Kidney capillary endothelial cell (primary cell): ENCODE measurements around the gene CABP1.
A peak's percentile ranks its signal among the peaks of the same experiment; 100 is the strongest.

ENCODE experiments used
- DNase-seq: peaks from one replicate; pipeline ENCODE4 v3.0.0-alpha.2; 2018; ENCODE audit warnings: low spot score

Gene CABP1

DNA sequence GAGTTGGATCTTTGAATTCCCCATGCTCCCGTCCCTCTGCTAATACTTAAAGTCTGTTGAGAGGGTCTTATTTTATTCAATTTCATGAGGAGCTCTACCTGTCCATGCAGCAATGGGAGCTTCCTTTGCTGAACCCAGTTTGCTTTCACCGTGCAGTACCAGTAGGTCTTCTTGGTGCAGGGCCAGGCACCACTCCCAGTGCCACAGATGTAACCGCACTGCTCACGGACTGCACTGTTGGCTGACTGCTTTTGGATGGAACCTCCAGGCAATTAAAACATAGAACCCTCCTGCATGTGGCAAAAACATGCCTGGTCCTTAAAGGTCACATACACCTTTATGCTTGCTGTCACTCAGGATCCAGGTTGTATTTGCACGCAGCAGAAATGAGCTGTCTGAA, 9.3 kb upstream of the CABP1 start:
- DNase-seq: no peak

DNA sequence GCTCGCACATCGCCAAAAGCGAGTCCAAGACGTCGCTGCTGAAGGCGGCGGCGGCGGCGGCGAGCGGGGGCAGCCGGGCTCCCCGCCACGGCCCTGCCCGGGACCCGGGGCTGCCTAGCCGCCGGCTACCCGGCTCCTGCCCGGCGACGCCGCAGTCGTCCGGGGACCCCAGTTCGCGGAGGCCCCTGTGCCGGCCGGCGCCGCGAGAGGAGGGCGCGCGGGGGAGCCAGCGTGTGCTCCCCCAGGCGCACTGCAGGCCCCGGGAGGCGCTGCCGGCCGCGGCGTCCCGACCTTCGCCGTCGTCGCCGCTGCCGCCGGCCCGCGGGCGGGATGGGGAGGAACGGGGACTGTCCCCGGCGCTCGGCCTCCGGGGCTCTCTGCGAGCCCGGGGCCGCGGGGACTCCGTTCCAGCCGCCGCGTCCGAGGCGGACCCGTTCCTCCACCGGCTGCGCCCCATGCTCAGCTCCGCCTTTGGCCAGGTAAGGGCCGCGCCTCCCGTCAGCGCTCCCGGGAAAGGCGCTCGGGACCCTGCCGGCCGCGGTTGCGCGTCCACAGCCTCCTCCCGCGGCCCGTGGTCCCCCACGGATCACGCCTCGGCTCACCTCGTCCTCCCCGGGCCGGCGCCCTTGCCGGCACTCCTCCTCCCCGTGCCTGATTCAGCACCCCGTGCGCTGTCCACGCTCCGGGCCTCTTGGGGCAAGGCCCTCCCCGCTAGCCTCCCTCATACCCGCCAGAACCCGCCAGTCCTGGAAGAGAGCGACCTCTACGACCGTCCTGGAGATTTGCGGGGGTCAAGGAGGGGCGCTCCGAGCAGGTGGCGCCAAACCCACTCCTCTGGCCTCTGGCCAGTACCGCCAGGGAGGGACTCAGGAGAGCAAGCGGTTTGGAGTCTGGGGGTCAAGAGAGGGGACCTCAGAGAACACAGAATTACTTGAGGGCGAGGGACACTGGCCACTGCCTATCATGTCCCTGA, 721 bp downstream of the CABP1 start:
- peak; percentile 29 for DNase-seq

DNA sequence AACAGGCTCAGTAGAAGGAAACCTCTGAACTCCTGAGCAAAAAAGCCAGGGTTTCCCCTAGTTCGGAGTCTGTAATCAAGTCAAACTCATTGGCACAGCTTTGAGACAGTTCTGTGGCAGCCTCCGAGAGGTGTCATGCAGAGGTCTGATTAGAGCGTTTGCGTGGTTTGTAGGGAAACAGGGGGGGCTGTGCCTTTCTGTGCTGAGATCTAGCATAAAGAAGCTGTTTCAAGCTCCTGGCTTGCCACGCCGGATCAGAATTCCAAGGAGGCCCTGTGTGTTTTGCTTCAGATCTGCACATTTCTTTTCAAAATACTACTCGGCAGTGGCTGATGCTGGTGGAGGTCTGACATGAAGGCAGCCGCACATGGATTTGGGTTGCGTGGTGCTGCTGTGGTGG, 1.7 kb downstream of the CABP1 start:
- DNase-seq: no peak

DNA sequence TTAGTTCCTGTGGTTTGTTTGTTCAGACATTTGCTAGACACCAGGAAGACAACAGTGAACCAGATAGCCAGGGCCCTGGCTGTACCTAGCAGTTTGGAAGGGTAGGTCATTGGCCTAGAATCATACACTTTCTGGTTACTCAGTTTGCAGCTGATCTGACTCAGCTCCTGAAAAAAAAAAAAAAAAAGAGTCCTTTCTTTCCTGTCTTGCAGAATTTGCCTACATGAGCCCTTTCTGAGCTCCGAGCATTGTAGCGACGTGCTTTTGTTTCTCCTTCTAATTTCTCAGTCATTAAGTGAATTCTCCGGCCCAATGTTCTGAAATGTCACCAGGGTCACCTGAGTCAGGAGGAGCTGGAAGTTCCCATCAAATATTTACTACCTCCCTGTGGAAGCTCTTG, 2.4 kb downstream of the CABP1 start:
- no peak for DNase-seq

DNA sequence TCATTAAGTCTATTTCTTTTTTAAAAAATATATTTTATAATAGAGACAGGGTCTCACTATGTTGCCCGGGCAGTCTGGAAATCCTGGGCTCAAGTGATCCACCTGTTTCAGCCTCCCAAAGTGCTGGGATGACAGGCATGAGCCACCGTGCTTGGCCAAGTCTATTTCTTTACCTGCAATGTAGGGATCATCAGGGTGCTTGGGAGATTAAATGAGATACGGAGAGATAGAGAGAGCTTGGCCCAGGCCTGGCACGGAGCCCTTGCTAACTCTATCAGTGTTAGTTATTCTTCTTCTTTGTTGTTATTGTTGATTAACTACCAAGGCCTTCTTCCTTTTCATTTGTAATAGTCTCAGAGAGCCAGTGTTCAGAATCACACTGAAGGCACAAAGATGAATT, 3.1 kb downstream of the CABP1 start:
- no peak for DNase-seq

DNA sequence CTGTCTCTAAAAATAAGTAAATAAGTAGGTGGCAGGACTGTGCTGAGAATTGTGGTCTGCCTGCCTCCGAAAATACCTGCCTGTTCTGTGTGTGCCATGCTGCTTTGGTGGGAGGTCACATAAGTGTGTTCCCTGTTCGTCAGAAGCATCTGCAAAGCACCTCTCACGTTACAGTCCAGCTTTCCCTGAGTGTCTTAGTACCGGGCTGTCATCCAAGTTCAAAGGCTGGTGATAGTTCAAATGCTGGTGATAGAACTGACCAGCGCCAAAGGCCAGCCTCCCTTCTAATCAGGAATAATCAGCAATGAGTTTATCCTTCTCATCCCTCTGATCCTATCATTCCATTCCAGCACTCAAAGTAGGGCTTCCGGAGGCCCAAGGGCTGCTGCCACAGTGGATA, 5.6 kb downstream of the CABP1 start:
- no peak for DNase-seq

DNA sequence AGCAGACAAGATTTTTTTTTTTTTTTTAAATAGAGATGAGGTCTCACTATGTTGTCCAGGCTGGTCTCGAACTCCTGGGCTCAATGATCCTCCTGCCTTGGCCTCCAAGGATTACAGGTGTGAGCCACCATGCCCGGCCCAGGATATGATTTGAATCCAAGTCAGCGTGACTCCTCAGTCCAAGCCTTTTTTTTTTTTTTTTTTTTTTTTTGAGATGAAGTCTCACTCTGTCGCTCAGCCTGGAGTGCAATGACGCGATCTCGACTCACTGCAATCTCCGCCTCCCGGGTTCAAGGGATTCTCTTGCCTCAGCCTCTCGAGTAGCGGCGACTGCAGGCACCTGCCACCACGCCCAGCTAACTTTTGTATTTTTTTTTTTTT, 6.9 kb downstream of the CABP1 start:
- no peak for DNase-seq

DNA sequence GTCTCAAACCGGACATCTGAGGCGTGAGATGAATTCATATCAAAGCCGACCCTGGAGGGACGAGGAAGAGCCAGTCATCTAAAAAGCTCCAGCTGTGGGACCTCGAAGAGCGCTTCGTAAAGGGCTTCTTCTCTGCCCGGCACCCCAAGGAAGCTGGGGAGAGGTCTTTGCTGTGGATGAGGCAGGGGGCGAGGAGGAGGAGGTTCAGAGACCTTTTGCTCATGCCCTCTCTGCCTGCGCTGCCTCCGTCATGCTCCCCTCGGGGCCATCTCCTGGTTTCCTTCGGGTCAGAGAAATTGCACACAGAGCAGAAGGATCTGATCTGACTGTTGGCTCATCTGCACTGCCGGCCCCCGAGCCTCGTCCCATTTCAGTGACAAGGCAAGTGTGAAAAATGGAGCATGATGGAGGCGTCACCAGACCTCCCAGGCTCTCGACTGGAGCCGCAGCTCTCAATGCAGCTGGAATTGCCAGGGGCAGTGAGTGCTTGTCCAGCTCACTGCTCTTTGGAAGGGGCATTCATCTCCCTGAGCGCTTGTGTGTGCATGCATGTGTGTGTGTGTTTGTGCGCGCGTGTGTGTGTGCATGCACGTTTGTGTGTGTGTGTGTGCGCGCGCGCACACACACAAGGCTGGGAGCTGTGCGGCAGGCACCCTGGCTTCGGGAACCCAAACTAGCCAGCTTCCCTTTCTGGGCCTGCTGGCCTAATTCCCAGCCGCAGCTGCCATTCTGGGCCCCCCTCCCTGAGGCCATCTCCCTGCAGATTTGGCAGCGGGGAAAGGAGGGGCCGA, 9.2 kb downstream of the CABP1 start:
- DNase-seq: no peak

DNA sequence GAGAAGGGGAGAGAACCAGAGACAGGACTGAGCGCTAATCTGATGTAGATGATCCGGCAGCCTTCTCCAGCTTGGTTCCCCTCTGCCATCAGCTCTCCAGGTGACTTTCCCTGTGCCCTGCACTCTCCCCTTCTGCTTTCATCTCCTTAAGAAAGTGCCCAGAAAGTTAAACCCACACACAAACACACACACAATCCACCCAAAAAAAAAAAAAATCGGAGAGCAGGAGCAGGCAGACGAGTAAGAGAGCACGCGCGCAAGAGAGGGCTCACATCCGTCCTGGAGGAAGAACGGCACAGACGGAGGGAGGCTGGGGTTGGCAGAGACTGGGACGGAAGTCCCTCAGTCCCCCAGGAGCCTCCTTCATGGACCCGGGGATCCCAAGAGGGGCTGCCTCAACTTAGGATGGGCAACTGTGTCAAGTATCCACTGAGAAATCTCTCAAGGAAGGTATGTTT, 9.8 kb downstream of the CABP1 start:
- no peak for DNase-seq

DNA sequence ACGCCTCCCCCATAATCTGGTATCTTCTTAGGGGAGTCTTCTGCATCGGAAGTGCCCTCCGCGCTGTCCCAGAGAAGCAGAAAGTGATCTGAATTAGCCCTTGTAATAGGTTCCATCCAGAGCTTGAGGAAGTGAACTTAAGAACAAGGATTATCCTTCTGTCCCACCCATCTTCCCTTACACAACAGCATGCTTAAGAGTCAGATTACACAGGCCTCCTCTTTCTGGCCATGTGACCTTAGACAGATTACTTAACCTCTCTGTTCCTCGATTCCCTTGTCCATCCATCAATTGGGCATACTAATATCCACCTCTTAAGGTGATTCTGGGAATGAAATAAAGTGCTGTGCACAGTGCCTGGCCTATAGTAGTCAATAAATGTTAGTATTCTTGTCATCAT, 11.4 kb downstream of the CABP1 start:
- no peak for DNase-seq

DNA sequence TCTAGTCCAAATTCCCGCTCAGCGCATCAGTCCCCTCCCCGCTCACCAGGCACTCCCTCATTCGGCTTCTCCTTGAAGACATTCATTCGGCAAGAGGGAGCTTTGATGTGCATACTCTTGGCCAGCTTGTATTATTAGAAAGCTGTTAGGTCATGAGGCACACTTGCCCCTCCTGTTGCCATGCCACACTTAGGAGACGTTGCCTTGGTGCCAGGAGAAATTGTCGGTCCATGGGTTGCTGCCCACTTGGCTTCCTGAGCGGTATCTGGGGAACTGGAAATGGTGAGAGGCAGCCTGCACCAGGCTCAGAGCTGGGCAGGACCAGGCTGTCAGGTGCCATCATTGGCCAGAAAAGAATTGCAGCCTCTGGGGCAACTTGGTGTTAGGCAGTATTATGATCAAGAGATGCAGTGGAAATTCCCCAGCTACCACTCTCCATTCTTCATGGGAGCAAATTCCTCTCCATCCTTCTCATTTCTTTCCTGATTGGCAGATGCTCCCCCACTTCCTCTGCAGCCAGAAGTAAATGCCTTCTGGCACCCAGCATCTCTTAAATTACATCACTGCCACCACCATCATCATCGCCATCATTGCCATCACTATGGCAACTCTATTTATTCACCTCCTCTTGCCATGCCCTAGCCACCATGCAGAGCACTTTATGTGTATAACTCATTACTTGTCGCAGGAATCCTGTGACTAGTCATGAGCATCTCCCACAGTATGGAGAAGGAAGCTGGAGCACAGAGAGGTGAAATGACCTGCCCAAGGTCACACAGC, 12.4 kb downstream of the CABP1 start:
- no peak for DNase-seq

DNA sequence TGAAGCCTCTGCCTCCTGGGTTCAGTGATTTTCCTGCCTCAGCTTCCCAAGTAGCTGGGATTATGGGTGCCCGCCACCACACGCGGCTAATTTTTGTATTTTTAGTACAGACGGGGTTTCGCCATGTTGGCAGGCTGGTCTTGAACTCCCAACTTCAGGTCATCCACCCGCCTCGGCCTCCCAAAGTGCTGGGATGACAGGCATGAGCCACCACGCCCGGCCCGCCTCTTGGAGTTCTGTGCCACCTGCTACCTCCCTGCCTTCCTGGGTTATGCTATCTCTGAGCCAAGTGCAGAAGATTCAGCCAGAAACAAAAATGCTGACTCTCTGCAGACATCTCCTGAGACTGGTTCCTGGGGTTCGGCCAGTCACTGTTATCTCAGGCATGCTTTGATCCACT, 13.2 kb downstream of the CABP1 start:
- no peak for DNase-seq

DNA sequence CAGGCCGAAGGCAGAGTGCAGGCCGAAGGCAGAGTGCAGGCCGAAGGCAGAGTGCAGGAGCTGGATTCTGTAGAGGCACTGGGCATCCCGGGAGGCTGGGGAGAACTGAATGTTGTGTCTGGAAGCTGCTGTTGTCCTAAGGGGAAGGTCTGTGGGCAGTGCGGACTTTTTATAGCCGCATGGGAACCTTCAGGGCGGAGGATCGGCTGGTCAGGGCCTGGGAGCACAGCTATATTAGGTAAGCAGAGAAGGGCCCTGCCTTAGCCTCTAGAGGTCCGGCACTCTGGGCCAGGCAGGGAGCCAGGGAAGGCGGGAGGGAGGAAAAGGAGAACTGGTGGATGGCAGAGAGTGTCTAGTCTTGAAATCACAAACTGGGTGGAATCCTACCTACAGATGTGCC, 14.2 kb downstream of the CABP1 start:
- DNase-seq: no peak

DNA sequence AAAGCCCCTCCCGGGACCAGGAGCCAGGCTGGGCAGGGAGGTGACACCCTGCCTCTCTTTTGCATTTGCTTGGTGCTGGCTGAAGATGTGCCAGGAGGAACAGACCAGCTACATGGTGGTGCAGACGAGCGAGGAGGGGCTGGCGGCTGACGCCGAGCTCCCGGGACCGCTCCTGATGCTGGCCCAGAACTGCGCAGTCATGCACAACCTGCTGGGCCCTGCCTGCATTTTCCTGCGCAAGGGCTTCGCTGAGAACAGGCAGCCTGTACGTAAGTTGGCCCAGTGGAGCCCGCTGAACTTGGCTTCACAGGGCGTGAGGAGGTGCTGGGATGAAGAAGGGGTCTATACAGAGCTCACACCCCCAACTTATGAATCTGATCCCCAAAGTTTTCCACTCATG, 15.6 kb downstream of the CABP1 start:
- DNase-seq: no peak

DNA sequence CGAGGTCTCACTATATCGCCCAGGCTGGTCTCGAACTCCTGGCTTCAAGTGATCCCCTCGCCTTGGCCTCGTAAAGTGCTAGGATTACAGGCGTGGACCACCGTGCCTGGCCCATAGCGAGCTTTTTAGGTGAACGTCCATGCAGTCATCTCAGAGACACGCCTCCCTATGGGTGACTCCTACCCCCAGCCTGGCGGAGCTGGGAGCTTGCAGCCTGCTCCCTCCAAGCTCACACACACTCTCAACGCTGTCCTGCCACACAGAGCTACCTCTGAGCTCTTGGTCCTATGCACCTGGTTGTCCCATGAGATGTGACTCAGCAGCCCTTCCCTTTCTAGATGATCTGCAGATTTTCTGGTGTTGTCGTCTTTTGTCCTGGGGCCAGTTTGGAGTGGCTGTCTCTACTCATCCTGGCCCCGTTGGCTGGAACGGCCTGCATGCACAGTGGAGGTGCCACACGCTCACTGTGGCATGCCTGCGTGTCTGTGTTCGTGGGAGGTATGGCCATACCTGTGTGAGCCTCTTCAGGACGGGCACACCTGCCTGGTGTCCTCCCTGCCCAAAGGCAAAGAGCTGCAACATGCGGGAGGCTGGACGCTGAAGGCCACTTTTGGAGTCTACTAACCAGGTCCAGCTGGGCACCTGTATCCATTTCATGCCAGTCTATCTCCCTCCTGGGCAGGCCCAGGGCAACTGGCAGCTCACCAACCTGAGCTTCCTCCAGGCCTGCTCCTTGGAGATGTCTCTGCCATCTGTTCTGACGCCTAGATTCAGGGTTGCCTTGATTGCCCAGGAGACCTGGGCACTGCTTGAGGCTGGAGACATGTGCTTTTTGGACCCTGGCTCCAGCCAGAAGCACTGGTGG, 18.1 kb downstream of the CABP1 start:
- no peak for DNase-seq

DNA sequence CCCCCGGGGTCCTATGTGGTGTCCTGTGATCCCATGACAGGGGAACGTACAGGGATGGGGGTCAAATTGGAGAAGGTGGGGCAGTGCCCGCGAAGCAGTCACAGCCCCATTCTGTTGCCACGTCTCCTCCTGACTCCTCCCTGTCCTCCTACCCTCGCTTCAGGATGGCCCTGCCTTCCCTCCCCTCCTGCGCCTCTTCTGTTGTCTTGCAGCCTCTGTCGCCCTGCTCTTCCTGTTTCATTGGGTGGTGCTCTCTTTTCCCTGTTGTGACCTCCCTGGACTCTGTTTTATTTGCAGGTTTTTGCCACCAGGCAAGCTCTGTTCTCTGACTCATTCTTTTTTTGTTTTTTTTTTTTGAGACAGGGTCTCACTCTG, 18.7 kb downstream of the CABP1 start:
- DNase-seq: no peak

DNA sequence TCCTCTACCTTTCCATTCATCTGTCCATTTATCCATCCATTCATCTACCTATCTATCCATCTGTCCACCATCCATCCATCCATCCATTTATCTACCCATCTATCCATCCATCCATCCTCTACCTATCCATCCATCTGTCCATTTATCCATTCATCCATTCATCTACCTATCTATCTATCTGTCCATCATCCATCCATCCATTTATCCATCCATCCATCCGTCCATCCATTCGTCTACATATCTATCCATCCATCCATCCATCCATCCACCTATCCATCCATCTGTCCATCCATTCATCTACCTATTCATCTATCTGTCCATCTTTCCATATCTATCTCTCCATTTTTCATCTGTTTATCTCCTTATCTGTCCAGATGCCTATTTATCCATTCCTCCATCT, 21.0 kb downstream of the CABP1 start:
- no peak for DNase-seq

DNA sequence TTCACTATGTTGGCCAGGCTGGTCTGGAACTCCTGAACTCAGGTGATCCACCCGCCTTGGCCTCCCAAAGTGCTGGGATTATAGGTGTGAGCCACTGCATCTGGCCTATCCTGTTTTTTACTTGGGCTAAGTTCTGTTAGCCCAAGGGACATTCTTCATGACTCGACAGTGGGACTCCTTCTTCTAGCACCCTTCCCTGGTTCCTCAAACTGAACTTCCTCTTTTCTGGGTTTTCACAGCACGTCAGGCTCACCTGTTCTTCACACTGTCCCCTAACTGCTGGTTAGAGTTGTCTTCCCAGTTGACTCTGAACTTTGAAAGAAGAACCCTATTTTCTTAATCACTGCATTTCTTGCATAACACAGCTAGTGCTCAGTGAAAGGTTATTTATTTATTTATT, 22.5 kb downstream of the CABP1 start:
- DNase-seq: no peak

DNA sequence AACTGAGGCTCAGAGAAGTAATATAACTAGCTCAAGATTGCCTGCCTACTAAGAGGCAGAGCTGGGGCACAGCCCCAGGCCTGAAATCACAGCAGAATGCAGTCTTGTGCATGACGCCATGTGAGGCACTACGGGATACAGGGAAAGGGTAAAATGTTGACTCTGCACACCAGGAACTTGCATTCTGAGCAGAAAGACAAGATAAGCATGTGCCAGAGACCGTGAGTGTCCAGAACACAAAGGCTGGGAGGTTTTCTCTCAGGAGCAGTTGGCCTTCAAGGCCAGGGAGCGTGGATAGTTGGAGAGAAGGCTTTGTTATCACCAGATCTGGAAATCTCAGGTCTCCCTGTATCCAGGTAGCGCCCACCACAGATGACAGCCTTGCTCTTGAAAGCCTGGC, 23.3 kb downstream of the CABP1 start:
- no peak for DNase-seq

DNA sequence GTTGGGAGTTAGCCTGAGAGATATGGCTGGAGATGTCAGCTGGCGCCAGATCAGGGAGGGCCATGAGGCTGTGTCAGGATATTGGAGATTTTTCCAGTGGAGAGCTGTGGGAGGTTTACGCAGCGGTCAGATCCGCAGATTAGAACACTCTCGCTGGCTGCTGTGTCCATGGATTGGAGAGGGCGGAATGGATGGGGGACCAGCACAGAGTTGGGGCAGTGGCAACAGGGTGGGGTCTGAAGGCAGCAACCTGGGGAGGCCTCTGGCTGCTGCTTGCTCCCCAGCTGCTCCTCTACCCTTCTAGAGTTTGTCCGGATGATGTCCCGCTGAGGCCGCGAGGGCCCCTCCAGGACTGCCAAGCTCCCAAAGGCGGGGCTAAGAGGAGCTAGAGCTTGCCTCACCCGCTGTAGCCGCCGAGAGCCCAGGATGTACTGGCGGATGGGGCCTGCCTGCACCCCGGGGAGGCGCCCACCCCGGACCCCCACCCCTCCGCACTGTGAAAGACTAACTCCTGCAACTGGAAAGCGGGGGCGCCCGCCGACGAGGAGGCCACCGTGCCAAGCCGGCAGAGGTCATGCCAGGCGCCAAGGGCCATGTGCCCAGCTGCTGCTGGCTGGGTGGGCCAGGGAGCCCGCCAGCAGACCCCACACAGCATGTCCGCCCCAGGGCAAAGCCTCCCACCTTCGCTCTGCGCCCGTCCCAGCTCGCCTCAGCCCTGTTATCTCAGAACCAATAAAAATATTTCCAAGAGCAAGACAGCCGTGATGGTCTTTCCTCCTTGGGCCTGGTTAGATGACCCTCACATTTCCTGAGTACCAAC, 26.4 kb downstream of the CABP1 start:
- DNase-seq: no peak
